GM19239 (cell line): ENCODE data around the gene ACADS.

Experiments used
- DNase-seq: peaks from one replicate; pipeline ENCODE4 v3.0.0; 2011; ENCODE audit warnings: low spot score; ENCODE audit not compliant: insufficient read length
- FAIRE-seq: peaks from 2 replicates; lab custom pipeline; 2011; peaks lifted over from hg19 to GRCh38; lab: Jason Lieb, UNC

ACADS gene

DNA sequence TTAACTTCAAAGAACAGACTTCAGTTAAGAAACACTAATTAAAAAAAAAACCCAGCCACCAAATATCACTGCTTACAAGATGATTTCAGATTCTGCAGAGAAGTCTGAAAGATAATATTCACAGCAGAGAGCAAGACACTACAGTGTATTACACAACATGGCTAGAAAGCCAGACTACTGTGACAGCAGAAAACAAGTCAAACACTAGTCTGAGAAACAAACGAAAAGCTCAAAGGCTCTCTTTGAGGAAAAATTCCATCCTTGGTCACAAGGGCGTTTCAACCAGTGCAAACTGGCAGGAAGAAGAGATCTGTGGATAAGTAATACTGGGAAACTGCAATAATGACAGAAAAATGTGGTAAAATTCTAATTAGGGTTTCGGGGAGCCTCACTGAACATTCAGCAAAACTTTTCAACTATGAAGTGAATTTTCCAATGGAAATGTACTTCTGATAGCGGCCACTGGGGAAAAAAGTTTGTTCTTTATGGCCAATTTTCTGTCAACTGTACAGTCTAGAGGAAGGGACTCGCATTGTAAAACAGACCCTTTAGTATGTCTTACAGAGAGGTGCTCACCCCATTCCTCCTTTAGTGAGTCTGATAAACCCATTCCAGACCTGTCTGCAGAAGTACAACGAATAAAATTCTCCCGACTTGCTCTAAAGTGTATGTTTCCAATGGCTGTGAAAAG lies 50.4 kb downstream of the ACADS start:
- DNase-seq (no peak), FAIRE-seq (no peak)

- DNase-seq, result no peak
- no peak for FAIRE-seq
These were observed 57.6 kb downstream of the ACADS start for GRCh38 chr12:120783197-120783596.

GRCh38 chr12:120784804-120785203 lies 59.2 kb downstream of the ACADS start:
- no peak for DNase-seq
- no peak for FAIRE-seq

DNA sequence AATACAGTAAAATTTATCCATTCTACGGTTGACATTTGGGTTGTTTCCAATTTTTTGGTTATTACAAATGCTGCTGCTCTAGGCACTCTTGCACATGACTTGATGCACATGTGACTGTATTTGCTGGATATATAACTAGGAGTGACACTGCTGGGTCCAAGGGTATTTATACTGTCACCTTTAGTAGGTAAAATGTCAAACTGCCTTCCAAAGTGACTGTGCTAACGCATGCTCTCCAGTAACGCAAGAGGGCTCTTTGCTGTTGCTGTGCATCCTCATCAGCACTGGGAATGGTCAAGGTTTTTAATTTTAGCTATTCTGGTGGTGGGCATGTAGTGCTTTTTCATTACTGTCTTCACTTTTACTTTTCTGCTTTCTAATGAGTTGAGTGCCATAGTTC lies 62.3 kb downstream of the ACADS start:
- DNase-seq (no peak), FAIRE-seq (no peak)
